Measurements from ENCODE around the gene PTPA. TPM values are rescaled to one million over a fixed set of nuclear protein-coding genes. Genes with fewer than 3 reads are reported as not detected.

PTPA gene
- total and polyA plus RNA-seq, 10 of the 15 experiments (the other 5 are each of a cell fraction or from before 2014, with no cell fraction given): 1.6 to 111 (median 55.1) TPM

GRCh38 chr9:129095170-129095667 lies 16.0 kb upstream of the PTPA start:
- 82% methylated on average over 21 of the region's 21 CpGs for WGBS (ENCODE audit: insufficient coverage, insufficient replicate concordance, low lambda C conversion rate, missing lambda C conversion rate)
- H4K20me1 ChIP-seq (ENCODE audit: control insufficient read depth, insufficient read depth): no peaks in the 10 kb centered on the region
- H3K4me1 ChIP-seq (ENCODE audit: control insufficient read depth, insufficient read depth, low read length): no peaks in the 10 kb centered on the region
- ChIA-PET RAD21 (ENCODE audit: unreplicated experiment) (no interaction called here), CTCF (interaction anchor here (2.1 kb wide), 1 partner anchor 8 kb away, joined by 6 read pairs; no protein-coding TSS in a partner anchor), SMC1A (ENCODE audit: uncharacterized antibody, unreplicated experiment) (no interaction called here), POLR2A (no interaction called here)
- H2AFZ ChIP-seq (ENCODE audit: control insufficient read depth, low read depth, low read length): no peak overlapping the region
- no peak overlapping the region for H3K4me2 ChIP-seq (ENCODE audit: control insufficient read depth, insufficient read depth)
- intact Hi-C loops (cut with micrococcal nuclease; ENCODE audit: unreplicated experiment): no loop called here
- no peak overlapping the region for H3K27ac ChIP-seq (ENCODE audit: control insufficient read depth, insufficient read depth)
- TF ChIP-seq MXI1 (IDR thresholded peaks at IDR 0.05; ENCODE audit: low read depth, low read length) (no peak), NKRF (conservative IDR thresholded peaks at IDR 0.05) (no peak), NBN (IDR thresholded peaks at IDR 0.05) (no peak), JUND (IDR thresholded peaks at IDR 0.05; ENCODE audit: low read depth, low read length) (no peak), FOXK2 (IDR thresholded peaks at IDR 0.05) (no peak), NFYB (IDR thresholded peaks at IDR 0.05; ENCODE audit: insufficient read depth, low read depth, low read length) (no peak), ATF2 (IDR thresholded peaks at IDR 0.05; ENCODE audit: low read length) (no peak), GATAD2B (conservative IDR thresholded peaks at IDR 0.05; ENCODE audit: low read depth) (no peak), SMARCA5 (IDR thresholded peaks at IDR 0.05) (no peak), STAT1 (conservative IDR thresholded peaks at IDR 0.05) (no peak), SIX5 (IDR thresholded peaks at IDR 0.05; ENCODE audit: low read depth, low read length, severe bottlenecking) (no peak), ZSCAN29 (IDR thresholded peaks at IDR 0.05) (no peak), BCLAF1 (IDR thresholded peaks at IDR 0.05) (no peak), ZNF207 (IDR thresholded peaks at IDR 0.05; ENCODE audit: borderline replicate concordance) (no peak)
- FAIRE-seq (no peak), ATAC-seq (no peak), DNase-seq (ENCODE audit: low read depth, low spot score) (no peak)
- no peak overlapping the region for H3K9ac ChIP-seq (ENCODE audit: control insufficient read depth, insufficient read depth, low read length)
- no peaks in the 10 kb centered on the region for H3K9me3 ChIP-seq (replicated peaks; ENCODE audit: control insufficient read depth, insufficient read depth, low read length)
- H3K36me3 ChIP-seq (ENCODE audit: control insufficient read depth in 2 of 2, insufficient read depth in 2 of 2, low read length in 1 of 2): peaks cover 0 to under 1% of the 10 kb centered on the region in 2 experiments; a peak in 1 of 4 replicates
- H3K79me2 ChIP-seq (ENCODE audit: control insufficient read depth, insufficient read depth, low read length): no peaks in the 10 kb centered on the region
- H3K4me3 ChIP-seq: no peak overlapping the region
- BruUV-seq (replicated peaks): no TSS peak
- in situ Hi-C loops (cut with MboI): no loop called here
- H3K27me3 ChIP-seq (replicated peaks in 1 of 2; ENCODE audit: control insufficient read depth in 2 of 2, insufficient read depth in 2 of 2, low read length in 1 of 2): no peaks in the 10 kb centered on the region
